HG03565 (cell line): ENCODE measurements around the gene HS3ST3B1.
A peak's percentile ranks its signal among the peaks of the same experiment; 100 is the strongest.

Experiments
- ATAC-seq: cut with Tn5 transposase; IDR thresholded peaks from one replicate; pipeline ENCODE4 v1.9.1; 2021; ENCODE audit warnings: mild to moderate bottlenecking, moderate library complexity; ENCODE audit not compliant: unreplicated experiment

The HS3ST3B1 gene

GRCh38 chr17:14351493-14351892 is 50.6 kb downstream of the HS3ST3B1 start:
- ATAC-seq: peak; percentile 93

- ATAC-seq: no peak
These were observed 51.3 kb downstream of the HS3ST3B1 start for GRCh38 chr17:14352136-14352535.

GRCh38 chr17:14353861-14354474 is 53.1 kb downstream of the HS3ST3B1 start:
- ATAC-seq: no peak

- ATAC-seq: no peak
These were observed 53.9 kb downstream of the HS3ST3B1 start for GRCh38 chr17:14354807-14355206.

- no peak for ATAC-seq
These were observed 54.7 kb downstream of the HS3ST3B1 start for GRCh38 chr17:14355556-14355955.

GRCh38 chr17:14359163-14360020 is 58.5 kb downstream of the HS3ST3B1 start:
- peak; percentile 96 for ATAC-seq

GRCh38 chr17:14360856-14361255 is 60.0 kb downstream of the HS3ST3B1 start:
- ATAC-seq: no peak

- no peak for ATAC-seq
These were observed 60.6 kb downstream of the HS3ST3B1 start for GRCh38 chr17:14361470-14361869.

GRCh38 chr17:14361945-14362508 is 61.1 kb downstream of the HS3ST3B1 start:
- ATAC-seq: no peak

- no peak for ATAC-seq
These were observed 65.3 kb downstream of the HS3ST3B1 start for GRCh38 chr17:14366199-14366598.

GRCh38 chr17:14372461-14372860 is 71.6 kb downstream of the HS3ST3B1 start:
- ATAC-seq: no peak

- no peak for ATAC-seq
These were observed 72.2 kb downstream of the HS3ST3B1 start for GRCh38 chr17:14372905-14373613.

- no peak for ATAC-seq
These were observed 72.9 kb downstream of the HS3ST3B1 start for GRCh38 chr17:14373614-14374259.

GRCh38 chr17:14374268-14374667 is 73.4 kb downstream of the HS3ST3B1 start:
- no peak for ATAC-seq

- ATAC-seq: no peak
These were observed 75.8 kb downstream of the HS3ST3B1 start for GRCh38 chr17:14376666-14377065.

GRCh38 chr17:14381606-14382005 is 80.7 kb downstream of the HS3ST3B1 start:
- no peak for ATAC-seq

GRCh38 chr17:14387036-14387435 is 86.2 kb downstream of the HS3ST3B1 start:
- no peak for ATAC-seq

- ATAC-seq: no peak
These were observed 88.8 kb downstream of the HS3ST3B1 start for GRCh38 chr17:14389681-14390080.

GRCh38 chr17:14393723-14394122 is 92.8 kb downstream of the HS3ST3B1 start:
- no peak for ATAC-seq

- ATAC-seq: no peak
These were observed 94.4 kb downstream of the HS3ST3B1 start for GRCh38 chr17:14395255-14395654.

GRCh38 chr17:14396547-14396946 is 95.7 kb downstream of the HS3ST3B1 start:
- ATAC-seq: no peak
